Measurements from ENCODE around the gene SNX8. TPM values are rescaled to one million over a fixed set of nuclear protein-coding genes. Genes with fewer than 3 reads are reported as not detected.

The SNX8 gene
- total RNA-seq, 2 donors from 2014 or later, result 53.0 to 53.2 TPM

DNA sequence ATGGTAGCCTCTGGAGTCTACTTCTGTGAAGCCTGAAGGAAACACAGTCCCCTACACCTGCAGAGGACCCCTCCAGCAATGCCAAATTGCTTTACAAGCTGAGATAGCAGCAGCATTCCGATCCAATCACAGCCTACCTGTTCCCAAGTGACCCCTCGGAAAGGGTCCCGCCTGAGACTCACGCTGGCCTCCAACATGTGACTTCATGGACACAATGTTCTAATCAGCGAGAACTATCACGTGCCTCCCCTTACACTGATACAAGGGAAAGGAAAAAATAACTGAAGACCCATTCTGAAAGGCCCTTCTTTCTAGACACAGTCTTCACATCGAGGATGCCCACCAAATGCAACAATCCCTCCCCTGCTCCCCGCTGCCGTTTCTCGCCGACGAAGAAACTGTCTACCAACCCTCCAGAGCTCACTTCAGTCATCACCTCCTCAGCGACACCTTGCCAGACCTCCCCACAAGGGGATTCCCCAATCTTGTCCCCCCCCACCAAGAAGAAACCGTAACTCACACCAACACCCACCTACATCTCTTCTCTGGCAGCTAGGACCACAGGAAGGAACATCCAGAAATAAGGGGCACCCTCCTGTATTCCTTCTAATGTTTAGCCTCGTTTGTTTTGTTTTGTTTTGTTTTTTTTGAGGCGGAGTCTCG, 1.8 kb downstream of the SNX8 start:
- H3K27me3 Mint-ChIP-seq (ENCODE audit: insufficient read depth), result no peaks in the 10 kb centered on the region
- Histone ChIP-seq H3K4me1 (ENCODE audit: control insufficient read depth, insufficient read depth, low read length) (no peaks in the 10 kb centered on the region), H3K27me3 (ENCODE audit: control insufficient read depth, insufficient read depth, low read length, poor library complexity, severe bottlenecking) (no peaks in the 10 kb centered on the region), H3K4me3 (ENCODE audit: low read length) (no peak overlapping the region), H3K9me3 (ENCODE audit: control insufficient read depth, low read length) (no peaks in the 10 kb centered on the region), H3K27ac (ENCODE audit: low read depth, low read length) (no peak overlapping the region), H3K36me3 (ENCODE audit: control insufficient read depth, insufficient read depth, low read length) (peaks cover 5% of the 10 kb centered on the region), H3K9ac (ENCODE audit: extremely low read depth, low read length, poor library complexity, severe bottlenecking) (no peak overlapping the region)
- WGBS, 2 experiments (ENCODE audit: insufficient coverage in 1 of 2, insufficient read length in 1 of 2), result 92 to 93% methylated on average over 12 to 17 of the region's 17 CpGs
- TF ChIP-seq, protein P1, sequence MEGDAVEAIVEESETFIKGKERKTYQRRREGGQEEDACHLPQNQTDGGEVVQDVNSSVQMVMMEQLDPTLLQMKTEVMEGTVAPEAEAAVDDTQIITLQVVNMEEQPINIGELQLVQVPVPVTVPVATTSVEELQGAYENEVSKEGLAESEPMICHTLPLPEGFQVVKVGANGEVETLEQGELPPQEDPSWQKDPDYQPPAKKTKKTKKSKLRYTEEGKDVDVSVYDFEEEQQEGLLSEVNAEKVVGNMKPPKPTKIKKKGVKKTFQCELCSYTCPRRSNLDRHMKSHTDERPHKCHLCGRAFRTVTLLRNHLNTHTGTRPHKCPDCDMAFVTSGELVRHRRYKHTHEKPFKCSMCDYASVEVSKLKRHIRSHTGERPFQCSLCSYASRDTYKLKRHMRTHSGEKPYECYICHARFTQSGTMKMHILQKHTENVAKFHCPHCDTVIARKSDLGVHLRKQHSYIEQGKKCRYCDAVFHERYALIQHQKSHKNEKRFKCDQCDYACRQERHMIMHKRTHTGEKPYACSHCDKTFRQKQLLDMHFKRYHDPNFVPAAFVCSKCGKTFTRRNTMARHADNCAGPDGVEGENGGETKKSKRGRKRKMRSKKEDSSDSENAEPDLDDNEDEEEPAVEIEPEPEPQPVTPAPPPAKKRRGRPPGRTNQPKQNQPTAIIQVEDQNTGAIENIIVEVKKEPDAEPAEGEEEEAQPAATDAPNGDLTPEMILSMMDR (conservative IDR thresholded peaks at IDR 0.05), result no peak
- peaks cover 15% of the 10 kb centered on the region for H3K4me1 Mint-ChIP-seq
- H3K9me3 Mint-ChIP-seq, result no peaks in the 10 kb centered on the region
- H3K4me3 Mint-ChIP-seq, result peak overlapping the region; percentile 50
- peaks cover 14% of the 10 kb centered on the region for H3K36me3 Mint-ChIP-seq (ENCODE audit: low read depth)
- no peak for DNase-seq
- peak overlapping the region; percentile 86 for H3K27ac Mint-ChIP-seq

DNA sequence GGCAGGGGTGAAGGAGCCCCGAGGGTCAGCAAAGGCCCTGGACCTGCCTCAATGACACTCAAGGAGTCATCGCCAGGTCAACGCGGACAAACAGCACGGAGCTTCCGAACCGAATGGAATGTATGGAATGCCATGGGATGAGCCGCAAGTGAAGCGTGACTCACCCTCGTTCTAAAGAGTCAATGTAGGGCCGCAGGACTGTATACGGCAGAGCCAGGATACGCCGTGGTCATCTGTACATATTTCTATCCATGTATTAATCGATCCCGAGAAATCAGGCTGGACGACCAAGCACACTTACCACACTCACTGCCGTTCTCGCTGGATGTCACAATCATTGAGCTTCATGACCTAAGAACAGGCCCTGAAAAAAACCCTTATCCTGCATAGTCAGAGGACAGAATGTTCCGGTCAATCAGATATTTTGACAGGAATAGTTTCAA, 4.3 kb downstream of the SNX8 start:
- Mint-ChIP-seq H3K27me3 (ENCODE audit: insufficient read depth) (no peaks in the 10 kb centered on the region), H3K4me1 (peaks cover 19% of the 10 kb centered on the region), H3K9me3 (peaks cover under 1% of the 10 kb centered on the region), H3K27ac (peak overlapping the region; percentile 94), H3K36me3 (ENCODE audit: low read depth) (peaks cover 19% of the 10 kb centered on the region), H3K4me3 (no peak overlapping the region)
- DNase-seq, result peak; percentile 88
- peaks cover under 1% of the 10 kb centered on the region for H3K9me3 ChIP-seq (ENCODE audit: control insufficient read depth, low read length)
- peak overlapping the region; percentile 26 for H3K27ac ChIP-seq (ENCODE audit: low read depth, low read length)
- no peaks in the 10 kb centered on the region for H3K27me3 ChIP-seq (ENCODE audit: control insufficient read depth, insufficient read depth, low read length, poor library complexity, severe bottlenecking)
- H3K4me3 ChIP-seq (ENCODE audit: low read length), result no peak overlapping the region
- TF ChIP-seq, protein P1 (conservative IDR thresholded peaks at IDR 0.05), result no peak
- H3K4me1 ChIP-seq (ENCODE audit: control insufficient read depth, insufficient read depth, low read length), result no peaks in the 10 kb centered on the region
- peak overlapping the region; percentile 35 for H3K9ac ChIP-seq (ENCODE audit: extremely low read depth, low read length, poor library complexity, severe bottlenecking)
- H3K36me3 ChIP-seq (ENCODE audit: control insufficient read depth, insufficient read depth, low read length), result peaks cover 5% of the 10 kb centered on the region
- 52 to 71% methylated on average over 20 of the region's 20 CpGs for WGBS, 2 experiments (ENCODE audit: insufficient coverage in 1 of 2, insufficient read length in 1 of 2)

DNA sequence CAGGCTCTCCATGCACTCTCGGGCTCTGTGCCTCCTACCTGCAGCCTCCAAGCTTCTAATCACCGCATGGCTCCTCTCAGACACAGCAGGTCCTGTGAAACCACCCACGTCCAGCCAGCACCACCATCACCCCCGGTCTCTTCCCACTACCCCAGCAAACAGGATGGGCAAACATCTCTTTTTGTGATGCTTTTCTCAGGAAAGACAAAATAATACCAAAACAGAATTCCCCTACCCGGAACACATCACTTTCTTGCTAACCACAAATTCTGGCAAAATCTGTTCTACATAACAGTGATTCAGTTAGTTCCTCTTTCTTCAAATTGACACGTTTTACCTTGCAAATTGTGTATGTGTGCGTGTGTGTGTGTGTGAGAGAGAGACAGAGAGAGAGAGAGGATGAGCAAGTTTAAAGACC, 6.5 kb downstream of the SNX8 start:
- H3K4me1 Mint-ChIP-seq, result peaks cover 19% of the 10 kb centered on the region
- H3K4me1 ChIP-seq (ENCODE audit: control insufficient read depth, insufficient read depth, low read length), result no peaks in the 10 kb centered on the region

More for the DNA sequence above, 6.5 kb downstream of the SNX8 start:
- peaks cover 6% of the 10 kb centered on the region for H3K9me3 ChIP-seq (ENCODE audit: control insufficient read depth, low read length)
- peaks cover 5% of the 10 kb centered on the region for H3K36me3 ChIP-seq (ENCODE audit: control insufficient read depth, insufficient read depth, low read length)
- DNase-seq, result no peak
- no peak overlapping the region for H3K4me3 ChIP-seq (ENCODE audit: low read length)
- H3K27me3 ChIP-seq (ENCODE audit: control insufficient read depth, insufficient read depth, low read length, poor library complexity, severe bottlenecking), result no peaks in the 10 kb centered on the region
- 70 to 85% methylated on average over 5 to 7 of the region's 7 CpGs for WGBS, 2 experiments (ENCODE audit: insufficient coverage in 1 of 2, insufficient read length in 1 of 2)
- TF ChIP-seq, protein P1 (conservative IDR thresholded peaks at IDR 0.05), result no peak
- Mint-ChIP-seq H3K27me3 (ENCODE audit: insufficient read depth) (no peaks in the 10 kb centered on the region), H3K36me3 (ENCODE audit: low read depth) (peaks cover 26% of the 10 kb centered on the region), H3K9me3 (peaks cover 14% of the 10 kb centered on the region), H3K4me3 (no peak overlapping the region), H3K27ac (no peak overlapping the region)
- no peak overlapping the region for H3K9ac ChIP-seq (ENCODE audit: extremely low read depth, low read length, poor library complexity, severe bottlenecking)
- H3K27ac ChIP-seq (ENCODE audit: low read depth, low read length), result no peak overlapping the region

Data from endodermal cell (in vitro differentiated cells).